NAMALWA (cell line): ENCODE results near the gene MRPS11.
"Not testable (repeated sequence)": the region's sequence is repeated elsewhere in the genome, so short reads cannot be mapped to it uniquely, and the experiment has no call there.

Experiments used
- DNase-seq: peaks from one replicate; pipeline ENCODE4 v3.0.0-alpha.2; 2015; ENCODE audit warnings: low spot score

The MRPS11 gene

GRCh38 chr15:88467073-88467934, at the start of gene MRPS11, which contains the start of gene MRPL46:
TSS of gene MRPS11 (plus strand) at chr15:88467708. CDS start at chr15:88467718, 10 bp downstream.
TSS of gene MRPL46 (minus strand) at chr15:88467388. CDS start at chr15:88467377, 11 bp downstream.
- peak; percentile 94 for DNase-seq

- no peak for DNase-seq
Measured at GRCh38 chr15:88419830-88420229, 47.7 kb upstream of the MRPS11 start.

- no peak for DNase-seq
Measured at GRCh38 chr15:88423331-88423730, 44.2 kb upstream of the MRPS11 start.

GRCh38 chr15:88426304-88426703, 41.2 kb upstream of the MRPS11 start:
- DNase-seq = no peak

- DNase-seq = no peak
Measured at GRCh38 chr15:88428053-88428452, 39.5 kb upstream of the MRPS11 start.

GRCh38 chr15:88428805-88429605, 38.5 kb upstream of the MRPS11 start:
- no peak for DNase-seq

GRCh38 chr15:88430051-88430450, 37.5 kb upstream of the MRPS11 start:
- DNase-seq = no peak

- DNase-seq = no peak
Measured at GRCh38 chr15:88431441-88431840, 36.1 kb upstream of the MRPS11 start.

GRCh38 chr15:88433046-88433685, 34.3 kb upstream of the MRPS11 start:
- DNase-seq = no peak

- DNase-seq = not testable (repeated sequence)
Measured at GRCh38 chr15:88434106-88434505, 33.4 kb upstream of the MRPS11 start.

GRCh38 chr15:88438181-88438580, 29.3 kb upstream of the MRPS11 start:
- no peak for DNase-seq

- DNase-seq = no peak
Measured at GRCh38 chr15:88440021-88440420, 27.5 kb upstream of the MRPS11 start.

- no peak for DNase-seq
Measured at GRCh38 chr15:88441076-88441730, 26.3 kb upstream of the MRPS11 start.

- DNase-seq = no peak
Measured at GRCh38 chr15:88447206-88447605, 20.3 kb upstream of the MRPS11 start.

- no peak for DNase-seq
Measured at GRCh38 chr15:88447741-88448140, 19.8 kb upstream of the MRPS11 start.

GRCh38 chr15:88448991-88449461, 18.5 kb upstream of the MRPS11 start:
- no peak for DNase-seq

- no peak for DNase-seq
Measured at GRCh38 chr15:88449581-88449980, 17.9 kb upstream of the MRPS11 start.

GRCh38 chr15:88450125-88450798, 17.2 kb upstream of the MRPS11 start:
- DNase-seq = peak; percentile 84

GRCh38 chr15:88453651-88454050, 13.9 kb upstream of the MRPS11 start:
- no peak for DNase-seq

GRCh38 chr15:88454236-88454635, 13.3 kb upstream of the MRPS11 start:
- no peak for DNase-seq
